GM18499 (cell line): ENCODE results near the gene PPAN.

Experiments used
- ATAC-seq: cut with Tn5 transposase; IDR thresholded peaks from one replicate; pipeline ENCODE4 v1.9.1; 2021; ENCODE audit warnings: moderate number of reproducible peaks; ENCODE audit not compliant: insufficient read depth, unreplicated experiment

Gene PPAN

GRCh38 chr19:10112895-10113591, 6.9 kb downstream of the PPAN start:
- no peak for ATAC-seq

DNA sequence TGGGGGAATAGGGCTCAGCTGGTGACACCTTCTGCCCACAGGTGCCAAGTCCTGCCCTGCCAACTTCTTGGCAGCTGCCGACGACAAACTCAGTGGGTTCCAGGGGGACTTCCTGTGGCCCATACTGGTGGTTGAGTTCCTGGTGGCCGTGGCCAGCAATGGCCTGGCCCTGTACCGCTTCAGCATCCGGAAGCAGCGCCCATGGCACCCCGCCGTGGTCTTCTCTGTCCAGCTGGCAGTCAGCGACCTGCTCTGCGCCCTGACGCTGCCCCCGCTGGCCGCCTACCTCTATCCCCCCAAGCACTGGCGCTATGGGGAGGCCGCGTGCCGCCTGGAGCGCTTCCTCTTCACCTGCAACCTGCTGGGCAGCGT, 7.4 kb downstream of the PPAN start:
- ATAC-seq: no peak

DNA sequence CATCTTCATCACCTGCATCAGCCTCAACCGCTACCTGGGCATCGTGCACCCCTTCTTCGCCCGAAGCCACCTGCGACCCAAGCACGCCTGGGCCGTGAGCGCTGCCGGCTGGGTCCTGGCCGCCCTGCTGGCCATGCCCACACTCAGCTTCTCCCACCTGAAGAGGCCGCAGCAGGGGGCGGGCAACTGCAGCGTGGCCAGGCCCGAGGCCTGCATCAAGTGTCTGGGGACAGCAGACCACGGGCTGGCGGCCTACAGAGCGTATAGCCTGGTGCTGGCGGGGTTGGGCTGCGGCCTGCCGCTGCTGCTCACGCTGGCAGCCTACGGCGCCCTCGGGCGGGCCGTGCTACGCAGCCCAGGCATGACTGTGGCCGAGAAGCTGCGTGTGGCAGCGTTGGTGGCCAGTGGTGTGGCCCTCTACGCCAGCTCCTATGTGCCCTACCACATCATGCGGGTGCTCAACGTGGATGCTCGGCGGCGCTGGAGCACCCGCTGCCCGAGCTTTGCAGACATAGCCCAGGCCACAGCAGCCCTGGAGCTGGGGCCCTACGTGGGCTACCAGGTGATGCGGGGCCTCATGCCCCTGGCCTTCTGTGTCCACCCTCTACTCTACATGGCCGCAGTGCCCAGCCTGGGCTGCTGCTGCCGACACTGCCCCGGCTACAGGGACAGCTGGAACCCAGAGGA, 7.9 kb downstream of the PPAN start:
- no peak for ATAC-seq

DNA sequence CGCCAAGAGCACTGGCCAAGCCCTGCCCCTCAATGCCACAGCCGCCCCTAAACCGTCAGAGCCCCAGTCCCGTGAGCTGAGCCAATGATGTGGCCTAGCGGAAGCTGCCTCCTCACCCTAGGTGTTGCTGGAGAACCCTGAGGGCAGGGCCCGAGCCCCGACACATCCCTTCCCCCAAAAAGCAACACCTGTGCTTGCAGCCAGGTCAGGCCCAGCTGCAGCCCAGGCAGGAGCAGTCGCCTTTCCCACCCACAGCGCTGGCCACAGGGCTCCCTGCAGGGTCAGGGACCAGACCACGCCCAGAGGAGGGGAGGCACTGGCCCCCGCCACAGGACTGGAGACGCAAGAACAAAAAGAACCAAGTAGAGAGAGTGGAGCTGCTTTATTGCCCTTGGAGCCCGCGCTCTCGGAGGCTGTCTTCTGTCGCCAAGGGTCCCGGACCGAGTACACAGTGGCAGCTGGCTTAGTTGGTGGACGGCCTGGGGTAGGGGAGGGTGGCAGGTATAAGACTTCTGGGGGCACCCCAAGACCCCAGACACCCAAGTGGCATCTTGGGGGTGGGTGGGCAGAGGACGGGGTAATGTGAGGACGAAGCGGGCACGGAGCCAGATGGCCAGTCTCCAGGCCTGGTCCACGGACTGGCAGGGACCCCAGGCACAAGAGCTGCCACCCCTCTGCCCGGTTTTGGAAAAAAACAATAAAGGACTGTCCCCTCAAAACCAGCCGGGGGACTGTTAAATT, 8.7 kb downstream of the PPAN start:
- no peak for ATAC-seq

DNA sequence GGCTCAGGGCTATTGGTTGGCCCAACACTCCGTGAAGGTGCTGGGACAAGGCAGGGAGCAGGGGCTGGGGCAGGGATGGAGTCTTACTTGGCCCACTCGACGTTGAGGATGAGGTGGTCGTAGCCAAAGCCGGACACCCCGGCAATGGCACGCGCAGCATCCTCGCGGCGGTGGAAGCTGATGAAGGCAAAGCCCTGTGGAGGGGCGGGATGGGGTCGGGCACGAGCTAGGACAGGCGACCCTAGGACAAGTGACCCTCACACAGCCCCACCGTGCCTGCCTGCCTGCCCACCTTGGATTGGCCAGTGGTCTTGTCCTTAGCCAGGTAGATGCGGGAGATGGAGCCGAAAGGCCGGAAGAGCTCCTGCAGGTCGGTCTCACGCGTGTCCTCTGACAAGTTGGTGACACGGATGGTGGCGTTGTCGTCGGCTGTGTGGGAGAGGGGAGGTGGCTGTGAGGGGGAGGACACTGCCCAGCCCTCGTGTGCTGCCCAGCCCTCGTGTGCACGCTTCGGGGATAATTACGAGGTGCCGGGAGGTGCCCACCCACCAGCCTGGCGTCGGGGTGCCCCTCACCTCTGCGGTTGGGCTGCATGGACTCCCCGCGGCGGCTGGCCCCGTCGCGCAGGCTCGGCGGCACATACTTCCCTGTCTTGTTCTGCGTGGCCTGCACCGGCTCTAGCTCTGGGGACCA, 9.4 kb downstream of the PPAN start:
- no peak for ATAC-seq

DNA sequence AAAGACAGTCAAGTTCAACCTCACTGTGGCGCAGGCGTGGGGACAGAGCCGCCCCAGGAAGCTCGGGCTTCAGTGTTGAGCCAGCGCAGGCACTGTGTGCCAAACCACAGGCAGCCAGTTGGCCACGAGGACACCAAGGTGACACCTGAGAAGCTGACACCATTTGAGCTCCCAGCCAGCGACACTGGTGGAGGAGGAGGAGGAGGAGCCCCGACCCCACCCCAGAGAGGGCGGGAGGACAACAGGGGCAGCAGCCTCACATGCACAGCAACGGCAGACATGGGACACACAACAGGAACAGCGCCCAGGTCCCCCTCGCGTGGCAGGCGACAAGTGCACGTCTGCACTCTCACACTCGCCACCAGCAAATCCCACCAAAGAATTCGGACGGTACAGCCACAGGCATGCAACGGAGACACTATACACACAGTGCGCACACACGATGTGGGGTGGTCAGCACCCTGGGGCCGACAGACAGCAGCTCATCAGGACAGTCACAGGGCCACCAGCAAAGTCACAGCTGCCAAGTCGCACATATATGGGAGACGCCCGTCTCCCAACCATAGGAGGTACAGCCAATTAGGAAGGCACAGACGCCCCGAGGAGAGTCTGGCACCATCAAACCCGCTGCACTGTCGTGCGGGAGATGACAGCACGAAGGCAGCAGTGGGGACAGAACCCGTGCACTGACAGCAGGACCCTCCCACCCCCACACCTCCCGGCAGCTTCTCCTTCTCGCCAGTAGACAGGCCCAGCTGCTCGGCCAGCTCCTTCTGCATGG, 10.1 kb downstream of the PPAN start:
- ATAC-seq: no peak

GRCh38 chr19:10116866-10117616, 10.9 kb downstream of the PPAN start:
- ATAC-seq: no peak

- ATAC-seq: no peak
Measured at GRCh38 chr19:10118960-10119359, 12.8 kb downstream of the PPAN start.

DNA sequence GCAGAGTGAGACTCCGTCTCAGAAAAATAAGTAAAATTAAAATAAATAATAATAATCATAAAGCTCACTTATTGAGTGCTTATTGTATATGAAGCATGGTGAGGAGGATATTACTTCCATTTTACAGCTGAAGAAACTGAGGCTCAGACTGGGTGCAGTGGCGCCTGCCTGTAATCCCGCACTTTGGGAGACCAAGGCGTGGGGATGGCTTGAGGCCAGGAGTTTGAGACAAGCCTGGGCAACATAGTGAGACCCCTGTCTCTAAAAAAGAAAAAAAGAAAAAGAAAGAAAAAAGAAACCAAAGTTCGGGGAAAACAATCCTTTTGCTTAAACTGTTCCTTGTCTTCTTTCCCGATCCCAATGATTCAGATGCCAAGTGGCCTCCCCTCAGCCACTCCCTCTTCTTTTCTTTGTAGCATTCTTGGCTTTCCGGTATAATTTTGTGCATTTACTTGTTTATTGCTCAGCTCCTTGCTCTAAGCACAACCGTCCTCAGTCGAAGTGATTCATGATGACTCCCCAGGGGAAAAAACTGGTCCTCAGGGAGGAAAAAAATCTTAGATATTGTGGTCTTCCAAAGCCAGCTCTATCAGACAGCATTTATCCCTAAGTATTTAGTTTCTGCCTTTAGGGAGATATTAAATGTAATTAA, 14.5 kb downstream of the PPAN start:
- no peak for ATAC-seq

DNA sequence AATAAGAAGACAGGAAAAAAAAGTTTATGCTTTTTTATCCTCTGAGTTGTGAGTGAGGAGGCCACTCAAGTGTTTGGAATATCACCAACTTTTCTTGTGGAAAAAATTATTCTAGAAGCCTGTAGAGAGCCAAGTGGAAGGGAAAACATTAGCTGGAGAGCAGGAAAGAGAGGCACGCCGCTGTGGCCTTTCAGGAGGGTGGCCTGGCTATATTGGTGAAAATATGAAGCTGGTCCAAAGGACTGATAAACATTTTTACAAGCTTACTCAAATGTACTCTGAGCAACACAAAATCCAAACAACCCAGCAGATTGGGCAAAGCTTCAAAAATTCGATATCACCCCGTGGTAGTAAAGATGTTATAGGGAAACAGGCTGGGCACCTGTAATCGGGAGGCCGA, 15.9 kb downstream of the PPAN start:
- ATAC-seq: no peak

DNA sequence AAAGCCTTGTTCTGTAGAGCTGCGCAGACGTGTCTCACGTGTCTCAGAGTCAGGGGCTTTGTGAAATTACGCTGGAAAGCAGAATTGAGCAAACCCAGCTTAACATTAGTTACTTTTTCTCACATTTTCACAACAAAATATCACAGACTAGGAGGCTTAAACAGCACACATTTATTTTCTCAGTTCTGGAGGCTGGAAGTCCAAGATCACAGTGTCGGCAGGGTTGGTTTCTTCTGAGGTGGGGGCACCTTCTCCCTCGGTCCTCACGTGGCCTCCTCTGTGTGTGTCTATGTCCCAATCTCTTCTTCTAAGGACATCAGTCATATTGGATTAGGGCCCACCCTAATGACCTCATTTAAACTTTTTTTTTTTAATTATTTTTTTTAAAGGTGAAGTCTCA, 18.3 kb downstream of the PPAN start:
- no peak for ATAC-seq

- ATAC-seq: no peak
Measured at GRCh38 chr19:10126213-10126639, 20.1 kb downstream of the PPAN start.

- ATAC-seq: no peak
Measured at GRCh38 chr19:10132905-10133304, 26.7 kb downstream of the PPAN start.

DNA sequence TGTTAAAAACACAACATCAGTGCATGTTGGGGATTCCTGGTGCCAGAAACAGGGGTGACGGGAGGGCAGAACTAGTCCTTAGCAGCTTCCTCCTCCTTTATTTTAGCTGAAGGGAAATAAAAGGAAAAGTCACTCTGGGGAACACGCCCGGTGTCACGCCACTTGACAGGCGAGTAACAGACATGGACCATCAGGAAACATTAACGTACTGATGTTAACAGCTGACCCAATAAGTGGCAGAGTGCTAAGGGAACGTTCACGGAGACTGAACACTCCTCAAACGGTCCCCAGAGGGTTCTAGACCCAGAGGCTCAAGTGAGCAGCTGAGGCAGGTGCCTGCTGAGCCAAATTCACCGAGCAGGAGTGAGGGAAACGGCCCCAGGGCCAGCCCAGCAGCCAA, 27.4 kb downstream of the PPAN start:
- ATAC-seq: no peak

DNA sequence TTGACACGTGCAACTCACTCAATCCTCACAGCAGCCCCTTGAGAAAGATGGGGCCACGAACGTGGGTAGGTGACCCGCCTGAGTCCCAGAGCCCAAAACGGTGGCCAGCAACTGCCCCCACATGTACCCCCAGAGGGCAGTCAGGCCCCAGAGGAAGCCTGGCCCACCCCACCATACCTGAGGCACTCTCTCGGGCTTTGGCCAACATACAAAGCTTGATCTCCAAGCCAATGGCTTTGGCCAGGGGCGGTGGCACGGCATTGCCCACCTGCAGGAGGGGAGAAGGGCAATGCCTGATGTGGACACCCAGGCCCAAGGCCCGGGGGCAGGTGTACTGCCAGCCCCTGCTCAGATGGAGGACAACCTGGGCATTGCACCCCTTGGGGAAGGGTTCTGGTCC, 27.9 kb downstream of the PPAN start:
- no peak for ATAC-seq

DNA sequence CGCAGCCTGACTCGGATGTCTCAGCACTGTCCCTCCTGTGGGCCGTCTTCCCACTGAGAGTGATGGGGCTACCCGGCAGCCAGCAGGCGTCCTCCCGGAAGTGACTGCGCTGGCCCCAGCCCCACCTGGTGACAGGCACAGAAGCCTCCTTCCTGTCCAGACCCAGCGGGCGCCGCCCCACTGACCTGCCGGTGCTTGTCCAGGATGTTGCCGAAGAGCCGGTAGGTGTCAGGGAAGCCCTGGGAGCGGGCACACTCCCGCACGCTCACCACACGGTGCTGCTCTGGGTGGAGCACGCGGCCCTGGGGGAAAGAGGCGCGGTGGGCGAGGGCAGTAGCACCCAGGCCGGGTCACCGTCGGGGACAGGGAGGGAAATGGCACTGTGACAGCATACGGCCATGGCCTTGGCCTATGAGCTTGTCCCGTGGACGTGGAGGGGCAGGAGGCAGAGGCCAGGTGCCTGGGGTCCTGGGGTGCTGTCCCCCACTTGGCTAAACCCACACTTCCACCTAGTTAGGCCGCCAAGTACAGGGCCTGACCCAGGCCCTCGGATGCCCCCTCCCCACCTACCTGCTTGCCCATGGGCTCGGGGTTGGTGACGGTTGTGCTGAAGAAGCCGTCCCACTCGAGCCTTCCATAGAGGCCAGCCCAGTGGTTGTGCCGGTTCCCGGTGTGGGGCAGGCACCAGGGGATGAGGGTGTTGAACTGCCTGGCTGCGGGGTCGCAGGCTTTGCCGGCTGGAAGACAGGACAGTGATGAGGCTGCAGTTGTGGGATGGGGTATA, 29.6 kb downstream of the PPAN start:
- ATAC-seq: no peak

DNA sequence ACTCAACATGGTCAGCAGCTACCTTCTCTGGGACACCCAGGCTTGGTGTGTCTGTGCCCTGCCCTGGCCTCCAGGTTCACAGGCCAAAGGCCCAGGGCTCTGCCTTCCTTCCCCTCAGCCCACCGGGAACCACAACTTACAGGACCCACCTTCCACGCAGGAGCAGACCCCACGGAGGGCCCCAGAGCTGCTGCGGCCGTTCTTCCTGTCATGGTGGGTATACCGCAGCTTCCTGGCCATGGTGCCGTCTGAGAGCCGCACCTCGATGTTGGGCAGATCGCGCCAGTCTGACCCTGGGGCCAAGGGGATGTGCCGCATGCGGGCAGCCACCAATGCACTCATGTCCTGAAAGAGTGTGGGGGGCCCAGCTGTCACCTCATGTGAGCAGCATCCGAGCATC, 30.8 kb downstream of the PPAN start:
- no peak for ATAC-seq
